CD4-positive, alpha-beta T cell treated with Interleukin-15 for 4 hours (primary cell): ENCODE data around the gene BMP8A.
"Not testable (repeated sequence)": the region's sequence is repeated elsewhere in the genome, so short reads cannot be mapped to it uniquely, and the experiment has no call there.

Source experiments
- DNase-seq: peaks from one replicate; pipeline ENCODE4 v3.0.0-alpha.2; 2020; ENCODE audit warnings: low spot score

BMP8A gene

GRCh38 chr1:39507230-39507928, 15.9 kb downstream of the BMP8A start:
- DNase-seq, result no peak

- no peak for DNase-seq
Measured at GRCh38 chr1:39508266-39508665, 16.8 kb downstream of the BMP8A start.

- DNase-seq, result no peak
Measured at GRCh38 chr1:39508857-39509305, 17.4 kb downstream of the BMP8A start.

- peak; percentile 6 for DNase-seq
Measured at GRCh38 chr1:39509360-39510009, 18.0 kb downstream of the BMP8A start.

GRCh38 chr1:39510570-39511186, 19.2 kb downstream of the BMP8A start:
- DNase-seq, result not testable (repeated sequence)

- DNase-seq, result not testable (repeated sequence)
Measured at GRCh38 chr1:39511477-39511876, 20.0 kb downstream of the BMP8A start.

GRCh38 chr1:39512234-39512847, 20.9 kb downstream of the BMP8A start:
- DNase-seq, result not testable (repeated sequence)

- not testable (repeated sequence) for DNase-seq
Measured at GRCh38 chr1:39514710-39515124, 23.3 kb downstream of the BMP8A start.

- not testable (repeated sequence) for DNase-seq
Measured at GRCh38 chr1:39515131-39516086, 24.0 kb downstream of the BMP8A start.

- not testable (repeated sequence) for DNase-seq
Measured at GRCh38 chr1:39516841-39517240, 25.4 kb downstream of the BMP8A start.

- DNase-seq, result not testable (repeated sequence)
Measured at GRCh38 chr1:39517936-39518335, 26.5 kb downstream of the BMP8A start.

GRCh38 chr1:39519376-39519775, 27.9 kb downstream of the BMP8A start:
- not testable (repeated sequence) for DNase-seq

- not testable (repeated sequence) for DNase-seq
Measured at GRCh38 chr1:39522221-39522620, 30.8 kb downstream of the BMP8A start.

GRCh38 chr1:39522661-39523567, 31.5 kb downstream of the BMP8A start:
- no peak for DNase-seq

- no peak for DNase-seq
Measured at GRCh38 chr1:39524171-39524570, 32.7 kb downstream of the BMP8A start.

- no peak for DNase-seq
Measured at GRCh38 chr1:39524591-39525365, 33.3 kb downstream of the BMP8A start.

GRCh38 chr1:39525366-39526165, 34.1 kb downstream of the BMP8A start:
- DNase-seq, result peak; percentile 61

- no peak for DNase-seq
Measured at GRCh38 chr1:39526466-39527189, 35.2 kb downstream of the BMP8A start.
